GM21526 (cell line): Measurements from ENCODE around the gene PTPRCAP.
"Not testable (repeated sequence)": the region's sequence is repeated elsewhere in the genome, so short reads cannot be mapped to it uniquely, and the experiment has no call there.

Experiments used
- ATAC-seq: cut with Tn5 transposase; IDR thresholded peaks from one replicate; pipeline ENCODE4 v1.9.1; 2021; ENCODE audit warnings: moderate library complexity; ENCODE audit not compliant: unreplicated experiment, low FRiP score

Gene PTPRCAP

DNA sequence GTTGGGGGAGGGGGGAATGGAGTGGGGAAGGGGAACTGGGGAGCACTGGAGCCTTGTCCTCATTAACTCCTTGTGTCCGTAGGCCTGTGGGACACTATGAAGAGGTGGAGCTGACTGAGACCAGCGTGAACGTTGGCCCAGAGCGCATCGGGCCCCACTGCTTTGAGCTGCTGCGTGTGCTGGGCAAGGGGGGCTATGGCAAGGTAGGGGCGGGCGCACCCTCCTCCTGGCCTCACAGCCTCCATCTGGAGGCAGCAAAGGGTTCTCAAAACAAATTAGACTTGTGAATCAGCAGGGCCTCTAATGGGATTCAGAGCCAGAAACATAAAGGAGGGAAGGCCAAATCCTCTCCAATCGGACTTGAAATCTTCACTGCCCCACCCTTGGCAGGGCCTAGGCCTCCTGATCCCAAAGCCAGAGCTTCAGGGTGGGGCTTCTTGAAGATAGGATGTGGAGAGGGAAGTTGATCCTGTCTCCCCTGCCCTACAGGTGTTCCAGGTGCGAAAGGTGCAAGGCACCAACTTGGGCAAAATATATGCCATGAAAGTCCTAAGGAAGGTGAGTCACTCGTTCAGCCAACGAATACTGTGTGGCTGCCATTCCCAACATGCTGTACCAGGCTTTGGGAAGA lies 8.3 kb downstream of the PTPRCAP start:
- ATAC-seq: no peak

DNA sequence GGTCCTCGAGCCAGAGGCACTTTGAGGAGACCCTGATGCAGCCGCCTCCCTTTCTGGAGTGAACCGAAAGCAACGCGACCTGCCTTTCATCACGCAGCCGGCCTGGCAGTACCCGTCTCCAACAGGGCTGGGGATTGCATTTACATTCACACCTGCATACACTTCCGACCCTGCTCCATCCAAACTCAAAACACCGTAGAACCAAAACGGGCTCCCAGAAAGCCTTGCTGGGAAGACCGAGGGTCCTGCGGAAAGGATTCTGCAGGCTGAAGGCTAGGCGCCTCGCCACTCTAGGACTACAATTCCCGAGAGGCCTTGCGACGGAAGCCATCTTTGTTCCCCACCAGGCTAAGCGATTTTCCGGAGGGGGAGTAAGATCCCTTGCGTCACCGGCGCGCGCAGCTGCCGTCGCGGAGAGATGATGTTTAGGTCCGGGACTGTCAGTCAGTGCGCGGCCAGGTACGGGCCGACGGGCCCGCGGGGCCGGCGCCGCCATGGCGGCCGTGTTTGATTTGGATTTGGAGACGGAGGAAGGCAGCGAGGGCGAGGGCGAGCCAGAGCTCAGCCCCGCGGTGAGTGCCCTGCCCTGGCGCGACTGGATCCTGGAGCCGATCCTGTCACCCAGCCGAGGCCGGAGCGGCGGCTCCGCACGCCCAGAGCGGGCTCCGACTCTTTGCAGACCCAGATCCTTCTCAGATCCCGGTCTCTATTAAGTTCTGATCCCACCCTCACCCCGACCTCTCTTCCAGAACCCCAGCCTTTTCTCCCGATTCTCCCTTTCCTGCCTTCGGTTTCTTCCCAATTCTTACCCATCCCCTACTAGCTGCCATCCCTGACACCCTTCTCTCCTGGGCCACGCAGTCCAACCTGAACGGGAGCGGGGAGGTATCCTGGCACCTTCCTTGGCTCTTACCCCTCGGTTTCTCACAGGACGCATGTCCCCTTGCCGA lies 9.2 kb downstream of the PTPRCAP start, which contains the start of gene RPS6KB2:
Gene RPS6KB2 (plus strand): TSS at position 443 of the 950 bp plus-strand sequence. CDS start 52 bp downstream, at position 495.
- peak; percentile 70 for ATAC-seq

DNA sequence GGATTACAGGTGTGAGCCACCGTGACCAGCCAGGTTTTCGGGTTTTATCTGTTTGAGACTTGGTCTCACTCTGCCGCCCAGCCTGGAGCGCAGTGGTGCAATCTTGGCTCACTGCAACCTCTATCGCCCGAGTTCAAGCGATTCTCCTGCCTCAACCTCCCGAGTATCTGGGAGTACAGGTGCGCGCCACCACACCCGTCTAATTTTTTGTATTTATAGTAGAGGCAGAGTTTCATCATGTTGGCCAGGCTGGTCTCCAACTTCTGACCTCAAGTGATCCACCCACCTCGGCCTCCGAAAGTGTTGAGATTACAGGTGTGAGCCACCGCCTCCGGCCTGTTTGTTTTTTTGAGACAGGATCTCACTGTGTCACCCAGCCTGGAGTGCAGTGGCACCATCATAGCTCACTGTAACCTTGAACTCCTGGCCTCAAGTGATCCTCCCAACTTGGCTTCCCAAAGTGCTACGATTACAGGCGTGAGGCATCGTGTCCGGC lies 10.1 kb downstream of the PTPRCAP start:
- not testable (repeated sequence) for ATAC-seq

DNA sequence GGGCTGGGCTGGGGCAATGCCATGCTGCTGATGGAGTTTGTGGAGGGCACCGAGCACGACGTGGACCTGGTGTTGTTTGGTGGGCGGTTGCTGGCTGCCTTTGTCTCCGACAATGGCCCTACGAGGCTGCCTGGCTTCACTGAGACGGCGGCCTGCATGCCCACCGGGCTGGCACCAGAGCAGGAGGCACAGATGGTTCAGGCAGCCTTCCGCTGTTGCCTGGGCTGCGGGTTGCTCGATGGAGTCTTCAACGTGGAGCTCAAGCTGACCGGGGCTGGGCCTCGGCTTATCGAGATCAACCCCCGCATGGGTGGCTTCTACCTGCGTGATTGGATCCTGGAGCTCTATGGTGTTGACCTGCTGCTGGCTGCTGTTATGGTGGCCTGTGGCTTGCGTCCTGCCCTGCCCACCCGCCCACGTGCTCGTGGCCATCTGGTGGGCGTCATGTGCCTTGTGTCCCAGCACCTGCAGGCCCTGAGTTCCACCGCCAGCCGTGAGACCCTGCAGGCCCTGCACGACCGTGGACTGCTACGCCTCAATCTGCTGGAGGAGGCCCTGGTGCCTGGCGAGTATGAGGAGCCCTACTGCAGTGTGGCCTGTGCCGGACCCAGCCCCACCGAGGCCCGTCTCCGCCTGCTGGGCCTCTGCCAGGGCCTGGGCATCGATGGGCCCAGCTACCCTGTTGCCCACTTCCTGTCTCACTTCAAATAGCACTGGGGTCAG lies 13.4 kb downstream of the PTPRCAP start:
- ATAC-seq: no peak

DNA sequence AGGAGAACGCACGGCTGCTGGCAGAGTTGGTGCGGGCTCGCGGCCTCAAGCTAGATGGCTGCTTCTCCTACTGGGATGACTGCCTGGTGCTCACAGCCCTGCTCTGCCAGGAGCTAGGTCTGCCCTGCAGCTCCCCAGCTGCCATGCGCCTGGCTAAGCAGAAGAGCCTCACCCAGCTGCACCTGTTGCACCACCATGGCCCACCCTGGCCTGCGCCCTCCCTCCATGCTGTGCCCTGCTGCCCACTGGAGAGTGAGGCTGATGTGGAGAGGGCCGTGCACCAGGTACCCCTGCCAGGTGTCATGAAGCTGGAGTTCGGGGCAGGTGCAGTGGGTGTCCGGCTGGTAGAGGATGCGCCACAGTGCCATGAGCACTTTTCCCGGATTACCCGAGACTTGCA lies 14.0 kb downstream of the PTPRCAP start:
- no peak for ATAC-seq

DNA sequence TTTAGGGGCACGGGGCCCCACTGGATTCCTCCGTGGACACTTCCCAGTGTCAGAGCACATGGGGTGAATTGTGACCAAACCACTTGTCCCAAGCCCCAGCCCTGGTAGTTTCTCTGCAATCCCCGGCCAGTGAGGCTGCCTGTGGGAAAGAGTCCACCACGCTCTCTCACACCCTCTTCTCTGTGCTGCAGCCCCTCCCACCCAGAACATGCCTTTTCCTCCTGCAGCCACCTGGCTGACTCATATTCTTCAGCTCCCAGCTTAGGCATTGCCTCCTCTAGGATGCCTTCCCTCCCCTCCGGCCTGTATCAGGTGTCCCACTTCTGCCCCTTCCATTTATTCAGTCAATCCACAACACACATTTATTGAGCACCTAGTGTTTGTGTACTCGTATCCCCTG lies 14.6 kb downstream of the PTPRCAP start:
- ATAC-seq: no peak

DNA sequence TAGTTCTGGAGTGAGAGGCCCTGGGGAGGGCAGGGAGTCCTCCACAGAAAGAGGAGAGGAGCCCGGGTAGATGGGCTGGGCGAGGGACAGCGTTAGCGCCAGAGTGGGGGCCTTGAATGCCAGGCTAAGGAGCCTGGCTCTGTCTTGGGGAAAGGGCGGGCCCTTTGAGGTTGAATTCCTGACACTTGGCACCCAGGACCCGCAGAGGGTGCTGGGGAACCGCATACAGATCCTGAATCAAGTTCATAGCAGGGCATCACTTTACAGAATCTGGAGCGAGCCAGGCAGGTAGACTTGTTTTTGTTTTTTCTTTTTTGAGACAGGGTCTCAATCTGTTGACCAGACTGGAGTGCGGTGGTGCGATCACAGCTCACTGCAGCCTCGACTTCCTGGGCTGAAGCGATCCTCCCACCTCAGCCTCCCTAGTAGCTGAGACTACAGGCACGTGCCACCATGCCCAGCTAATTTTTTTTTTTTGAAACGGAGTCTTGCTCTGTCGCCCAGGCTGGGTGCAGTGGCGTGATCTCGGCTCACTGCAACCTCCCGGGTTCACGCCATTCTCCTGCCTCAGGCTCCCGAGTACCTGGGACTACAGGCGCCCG lies 16.0 kb downstream of the PTPRCAP start:
- ATAC-seq: no peak

DNA sequence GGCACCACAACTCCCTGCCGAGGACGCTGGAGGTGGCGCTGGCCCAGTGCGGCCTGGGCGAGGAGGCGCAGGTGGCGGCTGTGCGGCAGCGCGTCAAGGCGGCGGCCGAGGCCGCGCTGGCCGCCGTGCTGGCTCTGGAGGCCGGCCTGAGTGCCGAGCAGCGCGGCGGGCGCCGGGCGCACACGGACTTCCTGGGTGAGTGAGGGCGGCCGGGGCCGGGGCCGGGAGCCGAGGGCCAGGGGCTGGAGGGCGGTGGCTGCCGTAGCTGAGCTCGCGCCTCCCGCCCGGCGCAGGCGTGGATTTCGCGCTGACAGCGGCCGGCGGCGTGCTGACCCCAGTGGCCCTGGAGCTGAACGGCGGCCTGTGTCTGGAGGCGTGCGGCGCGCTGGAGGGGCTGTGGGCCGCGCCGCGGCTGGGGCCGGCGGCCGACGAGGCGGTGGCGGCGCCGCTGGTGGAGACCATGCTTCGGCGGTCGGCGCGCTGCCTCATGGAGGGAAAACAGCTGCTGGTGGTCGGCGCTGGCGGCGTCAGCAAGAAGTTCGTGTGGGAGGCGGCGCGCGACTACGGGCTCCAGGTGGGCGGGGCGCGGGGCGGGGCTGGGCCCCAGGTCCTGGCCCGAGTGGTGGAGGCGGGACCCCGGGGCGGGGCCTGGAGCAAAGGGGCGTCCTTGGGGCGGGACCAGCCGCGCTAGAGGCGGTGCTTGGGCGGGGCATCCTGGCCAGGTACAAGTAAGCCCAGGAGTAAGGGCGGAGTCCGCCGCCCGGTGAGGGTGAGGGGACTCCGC lies 16.6 kb downstream of the PTPRCAP start:
- peak; percentile 66 for ATAC-seq

DNA sequence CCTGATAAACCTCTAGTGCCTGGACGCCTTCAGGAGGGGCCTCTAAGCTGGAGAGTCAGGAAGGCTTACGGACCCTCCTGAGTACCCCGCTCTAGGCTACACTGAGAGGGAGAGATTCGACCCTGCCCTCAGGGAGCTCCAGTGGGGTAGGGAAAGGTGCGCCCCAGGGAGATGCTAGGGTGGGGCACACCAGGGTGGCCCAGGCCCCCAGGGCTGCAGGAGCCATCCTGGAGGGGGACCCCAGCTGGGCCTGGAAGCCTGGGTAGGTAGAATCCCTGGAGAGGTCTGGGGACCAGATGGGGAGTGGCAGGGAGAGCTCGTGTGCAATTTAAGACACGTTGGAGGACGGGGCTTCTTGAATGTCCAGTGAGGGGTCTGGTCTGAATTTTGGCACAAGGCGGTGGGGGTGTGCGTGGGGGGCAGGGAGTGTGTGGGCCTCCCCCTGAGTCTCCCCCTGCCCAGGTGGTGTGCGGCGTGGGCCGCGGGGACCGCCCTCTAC lies 17.3 kb downstream of the PTPRCAP start:
- no peak for ATAC-seq

DNA sequence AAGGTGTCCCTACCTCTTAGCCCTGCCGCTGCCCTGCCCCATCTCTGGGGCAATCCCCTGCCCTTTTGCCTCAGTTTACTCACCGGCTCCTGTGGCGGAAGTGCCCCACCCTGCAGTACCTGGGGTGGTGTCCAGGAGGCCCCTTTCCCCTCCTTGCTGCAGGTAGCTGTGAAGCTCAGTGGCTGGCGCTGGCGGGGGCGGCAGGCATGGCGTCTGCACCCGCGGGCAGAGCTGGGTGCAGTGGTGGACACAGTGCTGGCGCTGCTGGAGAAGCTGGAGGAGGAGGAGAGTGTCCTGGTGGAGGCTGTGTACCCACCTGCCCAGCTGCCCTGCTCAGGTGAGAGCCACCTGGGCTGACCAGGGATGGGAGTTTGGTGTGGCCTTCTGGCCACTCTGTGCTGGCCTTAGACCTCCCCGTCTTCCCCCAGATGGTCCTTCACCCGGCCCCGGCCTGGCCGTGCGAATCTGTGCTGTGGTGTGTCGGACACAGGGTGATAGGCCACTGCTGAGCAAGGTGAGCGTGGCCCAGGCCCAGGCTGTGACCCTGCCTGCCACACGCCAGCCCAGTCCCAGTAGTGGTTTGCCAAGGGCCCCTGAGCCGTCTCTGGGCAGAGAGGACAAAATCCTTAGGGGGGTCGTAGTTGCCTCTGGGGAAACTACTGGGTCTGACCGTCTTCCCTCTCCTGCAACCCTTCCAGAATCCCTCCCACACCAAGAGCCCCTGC lies 18.0 kb downstream of the PTPRCAP start:
- ATAC-seq: no peak

DNA sequence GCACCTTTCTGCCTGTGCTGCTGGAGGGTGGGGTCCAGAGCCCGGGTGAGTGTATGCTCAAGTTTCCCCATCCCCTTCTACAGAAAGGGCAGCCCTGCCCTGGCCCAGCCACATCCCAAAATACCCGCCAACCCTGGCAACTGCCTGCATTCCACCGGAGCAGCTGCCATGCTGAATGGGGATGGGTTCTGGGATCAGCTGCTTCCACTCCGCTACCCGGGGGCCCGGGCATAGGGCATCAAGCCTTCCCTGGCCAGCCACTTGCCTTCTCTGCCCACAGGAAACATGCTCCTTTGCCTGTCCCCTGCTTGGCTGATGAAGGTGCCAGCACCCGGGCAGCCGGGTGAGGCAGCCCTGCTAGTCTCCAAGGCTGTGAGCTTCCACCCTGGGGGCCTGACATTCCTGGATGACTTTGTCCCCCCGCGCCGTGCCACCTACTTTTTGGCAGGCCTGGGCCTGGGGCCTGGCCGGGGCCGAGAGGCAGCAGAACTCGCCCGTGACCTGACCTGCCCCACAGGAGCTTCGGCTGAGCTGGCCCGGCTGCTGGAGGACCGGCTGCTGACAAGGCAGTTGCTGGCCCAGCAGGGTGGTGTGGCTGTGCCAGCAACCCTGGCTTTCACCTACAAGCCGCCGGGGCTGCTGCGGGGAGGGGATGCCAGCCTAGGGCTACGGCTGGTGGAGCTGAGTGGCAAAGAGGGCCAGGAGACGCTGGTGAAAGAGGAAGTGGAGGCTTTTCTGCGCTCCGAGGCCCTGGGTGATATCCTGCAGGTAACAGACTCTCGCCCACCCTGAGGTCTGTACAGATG lies 18.8 kb downstream of the PTPRCAP start:
- no peak for ATAC-seq

DNA sequence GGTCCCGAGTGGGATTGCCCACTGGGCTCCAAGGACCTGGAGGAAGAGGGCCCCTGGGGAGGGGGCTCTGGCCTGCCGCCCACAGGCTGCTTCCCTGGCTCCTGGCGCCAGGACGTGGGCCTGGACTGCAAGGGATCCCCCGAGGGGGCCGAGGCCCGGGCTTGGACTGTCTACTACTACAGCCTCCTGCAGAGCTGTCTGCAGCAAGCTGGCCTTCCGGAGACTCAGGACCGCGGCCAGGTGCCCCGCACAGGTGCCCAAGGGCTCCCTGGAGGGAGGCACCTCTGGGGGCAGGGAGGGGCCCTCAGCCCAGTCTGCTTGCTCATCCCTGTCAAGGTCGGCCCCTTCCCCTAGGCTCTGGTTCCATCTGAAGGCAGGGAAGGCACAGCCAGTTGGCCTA lies 20.1 kb downstream of the PTPRCAP start:
- no peak for ATAC-seq

DNA sequence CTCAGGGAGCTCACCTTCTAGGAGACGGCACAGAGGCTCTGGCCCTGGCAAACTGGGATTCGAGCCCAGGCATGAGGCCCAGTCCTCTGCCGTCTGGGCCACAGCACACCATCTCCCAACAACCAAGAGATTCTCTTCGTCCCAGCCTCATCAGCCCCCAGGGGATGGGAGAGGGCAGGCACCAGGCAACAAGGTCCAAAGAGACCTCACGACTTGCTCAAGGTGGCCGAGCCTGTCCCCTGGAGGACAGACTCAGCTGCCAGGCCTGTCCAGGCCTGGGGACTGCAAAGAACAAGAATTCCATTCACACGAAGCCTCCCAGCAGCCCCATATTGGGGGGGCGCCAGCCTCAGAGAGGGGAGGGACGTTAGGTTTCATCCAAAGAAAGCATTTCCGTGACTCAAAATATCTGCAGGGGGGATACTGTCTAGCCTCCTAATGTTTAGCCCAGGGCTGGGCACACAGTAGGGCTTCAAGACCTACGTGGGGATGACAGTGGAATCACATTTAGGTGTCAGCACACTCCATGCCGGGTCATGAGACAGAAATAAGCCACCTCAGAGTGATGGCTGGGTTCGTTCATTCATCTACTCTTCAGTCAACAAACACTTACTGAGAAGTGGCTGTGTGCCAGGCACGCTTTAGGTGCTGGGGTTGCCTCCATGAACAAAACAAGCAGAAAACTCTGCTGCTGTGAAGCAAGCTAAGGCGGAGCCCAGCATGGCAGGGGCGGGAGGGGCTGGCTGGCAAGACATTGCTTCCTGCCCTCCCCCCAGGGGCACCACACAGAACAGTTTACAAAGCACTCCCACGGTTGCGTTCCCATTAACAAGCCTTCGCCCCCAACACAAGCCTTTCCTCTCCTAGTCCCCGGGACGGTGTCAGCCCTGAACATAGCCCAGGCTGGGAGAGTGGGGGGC lies 20.8 kb downstream of the PTPRCAP start:
- no peak for ATAC-seq

DNA sequence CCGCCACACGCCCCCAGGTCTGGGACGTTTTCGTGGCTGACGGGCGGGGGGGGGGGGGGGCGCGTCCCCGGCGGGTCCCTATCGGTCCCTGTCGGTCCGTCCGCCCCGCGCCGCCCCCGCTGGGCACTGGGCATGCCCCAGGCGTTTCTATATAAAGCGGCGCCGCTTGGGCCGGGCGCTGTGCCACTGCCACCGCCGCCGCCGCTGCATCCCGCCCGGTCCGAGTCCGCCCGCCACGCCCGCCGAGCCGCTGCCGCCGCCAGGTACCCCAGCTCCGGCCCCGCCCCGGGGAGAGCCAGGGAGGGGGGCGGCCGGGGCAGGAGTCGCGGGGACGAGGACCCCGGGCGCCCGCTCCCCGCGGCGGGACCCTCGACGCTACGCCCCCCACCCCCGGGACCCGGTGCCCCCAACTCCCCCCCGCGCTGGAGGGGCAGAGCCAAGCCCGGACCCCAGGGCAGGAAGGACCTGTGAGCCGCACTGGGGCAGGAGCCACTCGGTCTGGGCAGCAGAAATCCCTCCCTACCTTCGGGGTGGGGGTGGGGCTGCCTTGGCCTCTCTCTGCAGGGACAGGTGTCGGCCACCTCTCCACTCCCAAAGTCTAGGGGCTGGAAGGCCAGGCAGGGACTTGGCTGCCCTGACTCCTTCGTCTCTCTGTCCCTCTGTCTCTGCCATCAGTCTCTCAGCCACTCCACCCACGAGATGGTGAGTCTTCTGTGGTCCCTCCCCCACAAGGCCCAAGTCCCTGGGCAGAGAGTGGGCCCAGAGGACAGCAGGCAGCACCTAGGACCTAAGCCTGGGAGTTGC lies 21.8 kb downstream of the PTPRCAP start, which contains the start of gene CARNS1:
Gene CARNS1 (plus strand): TSS at position 178 of the 804 bp plus-strand sequence. CDS start 522 bp downstream, at position 700.
- no peak for ATAC-seq

DNA sequence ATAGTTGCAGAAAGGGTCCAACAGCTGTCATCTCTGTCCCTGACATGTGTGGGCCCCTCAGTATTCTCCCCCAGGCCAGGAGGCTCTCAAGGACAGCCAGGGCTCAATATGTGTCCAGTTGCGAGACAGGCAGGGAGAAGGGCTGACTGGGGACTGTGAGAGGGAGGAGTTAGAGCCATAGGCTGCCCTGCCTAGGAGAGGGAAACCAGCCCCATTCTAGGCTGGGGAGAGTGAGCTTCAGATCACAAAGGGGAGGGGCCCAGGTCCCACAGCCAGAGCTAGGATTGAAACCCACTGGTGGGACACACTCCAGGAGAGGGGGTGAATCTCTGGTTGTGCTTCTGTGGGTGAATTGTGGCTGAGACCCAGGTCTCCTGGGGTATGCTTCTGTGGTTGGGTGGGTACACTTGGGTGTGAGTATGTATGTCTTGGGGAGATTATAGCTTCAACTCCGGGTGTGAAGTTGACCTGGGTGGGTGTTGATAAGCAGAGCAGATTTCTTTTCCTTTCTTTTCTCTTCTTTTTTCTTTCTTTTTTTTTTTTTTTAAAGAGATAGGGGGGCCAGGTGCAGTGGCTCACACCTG lies 24.1 kb downstream of the PTPRCAP start:
- ATAC-seq: no peak
